Measurements from ENCODE around the gene TOR4A. TPM values are rescaled to one million over a fixed set of nuclear protein-coding genes. Genes with fewer than 3 reads are reported as not detected.

The TOR4A gene
- total RNA-seq, 1 donor from 2014 or later, result 1.5 TPM

DNA sequence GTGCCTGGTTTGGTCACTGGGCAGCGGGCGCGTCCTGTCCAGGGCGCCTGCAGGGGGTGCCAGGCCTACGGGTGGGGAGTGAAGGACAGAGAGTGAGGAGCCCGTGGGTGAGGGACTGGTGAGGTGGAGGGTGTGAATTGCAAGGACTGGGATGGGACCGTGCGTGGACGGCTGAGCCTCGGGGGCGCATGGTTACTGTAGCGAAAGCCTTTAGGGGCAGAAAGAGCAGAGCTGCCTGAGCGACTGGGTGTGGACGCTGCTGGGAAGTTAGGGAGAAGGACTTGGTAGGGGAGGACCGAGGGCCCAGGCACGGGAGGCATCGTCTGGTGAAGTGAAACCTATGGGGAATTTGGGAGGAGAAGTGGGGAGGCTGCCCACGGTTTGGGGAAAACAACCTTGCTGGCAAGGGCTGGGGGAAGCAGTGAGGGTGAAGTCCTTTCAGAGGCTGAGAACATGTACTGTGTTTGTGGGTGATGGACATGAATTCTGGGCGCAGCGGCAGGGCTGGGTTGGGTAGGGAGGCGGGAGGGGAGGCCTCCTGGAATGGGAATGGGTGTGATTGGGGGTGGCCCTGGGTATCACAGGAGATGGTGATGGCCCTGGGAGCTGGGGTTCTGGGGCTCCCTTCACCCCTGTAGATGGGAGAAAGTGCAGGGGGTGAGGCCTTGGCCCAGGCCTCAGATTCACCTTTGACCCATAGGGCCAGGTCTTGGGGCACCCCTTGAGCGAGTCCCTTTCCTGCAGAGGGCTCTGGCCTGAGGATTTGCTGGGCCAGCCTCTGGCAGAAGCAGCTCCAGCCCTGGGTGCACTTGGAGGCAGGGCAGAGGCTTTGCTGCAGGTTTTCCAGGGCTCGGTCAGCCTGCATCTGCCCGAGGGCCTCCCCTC, 1.7 kb upstream of the TOR4A start:
- DNase-seq, result no peak
- TF ChIP-seq CTCF (IDR thresholded peaks at IDR 0.05; ENCODE audit: partially characterized antibody, unreplicated experiment), result no peak
- Mint-ChIP-seq H3K27me3 (ENCODE audit: unreplicated experiment) (peaks cover 8% of the 10 kb centered on the region), H3K4me3 (ENCODE audit: unreplicated experiment) (peak overlapping the region; percentile 20), H3K27ac (ENCODE audit: unreplicated experiment) (no peak overlapping the region), H3K9me3 (ENCODE audit: unreplicated experiment) (peaks cover 6% of the 10 kb centered on the region), H3K36me3 (ENCODE audit: unreplicated experiment) (no peaks in the 10 kb centered on the region), H3K4me1 (ENCODE audit: low read depth, unreplicated experiment) (peaks cover 17% of the 10 kb centered on the region)

DNA sequence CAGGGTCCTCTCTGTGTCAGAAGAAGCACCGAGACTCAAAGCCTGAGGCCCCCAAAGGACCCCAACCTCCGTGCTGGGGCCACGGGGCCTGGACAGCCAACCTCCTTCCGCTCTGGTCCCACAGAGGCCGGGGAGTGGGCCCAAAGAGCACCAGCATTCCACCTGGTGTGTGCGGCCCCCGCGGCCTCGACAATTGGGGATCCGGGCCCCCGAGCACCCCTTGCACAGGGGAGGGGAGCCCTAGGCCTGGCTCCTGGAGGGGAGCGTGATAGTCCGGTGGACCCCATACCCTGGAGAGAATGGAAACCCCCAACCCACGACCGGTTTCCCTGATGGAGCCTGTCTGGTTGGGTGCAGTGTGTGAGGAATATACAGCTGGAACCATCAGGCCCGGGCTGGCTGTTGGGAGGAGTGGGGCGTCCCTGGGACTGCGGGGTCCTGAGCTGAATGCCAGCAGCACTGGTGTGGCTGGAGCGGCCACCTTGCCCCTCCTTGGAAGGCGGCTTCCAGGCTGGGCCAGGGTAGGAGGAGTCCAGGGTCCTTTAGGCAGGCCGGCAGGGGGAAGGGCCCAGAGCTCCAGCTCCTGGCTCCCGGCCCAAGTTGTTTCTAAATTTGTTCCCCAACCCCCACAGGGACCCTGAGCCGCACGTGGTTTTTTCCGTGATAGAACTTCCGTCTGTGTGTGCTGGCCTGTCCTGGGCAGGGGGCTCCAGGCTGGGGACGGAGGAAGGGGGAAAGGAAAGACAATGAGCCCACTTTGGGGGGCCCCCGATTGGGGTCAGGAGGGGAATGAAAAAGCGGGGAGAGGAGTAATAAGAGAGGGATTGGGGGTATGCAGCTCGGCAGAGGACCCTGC, 825 bp upstream of the TOR4A start:
- Mint-ChIP-seq H3K9me3 (ENCODE audit: unreplicated experiment) (peaks cover 6% of the 10 kb centered on the region), H3K27ac (ENCODE audit: unreplicated experiment) (no peak overlapping the region), H3K4me1 (ENCODE audit: low read depth, unreplicated experiment) (peaks cover 17% of the 10 kb centered on the region), H3K4me3 (ENCODE audit: unreplicated experiment) (no peak overlapping the region), H3K36me3 (ENCODE audit: unreplicated experiment) (no peaks in the 10 kb centered on the region), H3K27me3 (ENCODE audit: unreplicated experiment) (peaks cover 6% of the 10 kb centered on the region)
- TF ChIP-seq CTCF (IDR thresholded peaks at IDR 0.05; ENCODE audit: partially characterized antibody, unreplicated experiment), result no peak
- peak; percentile 25 for DNase-seq

- DNase-seq, result peak; percentile 44
- Mint-ChIP-seq H3K9me3 (ENCODE audit: unreplicated experiment) (peaks cover 11% of the 10 kb centered on the region), H3K27me3 (ENCODE audit: unreplicated experiment) (peaks cover 8% of the 10 kb centered on the region), H3K36me3 (ENCODE audit: unreplicated experiment) (peaks cover 7% of the 10 kb centered on the region), H3K27ac (ENCODE audit: unreplicated experiment) (no peak overlapping the region), H3K4me1 (ENCODE audit: low read depth, unreplicated experiment) (peaks cover 21% of the 10 kb centered on the region), H3K4me3 (ENCODE audit: unreplicated experiment) (no peak overlapping the region)
- no peak for TF ChIP-seq CTCF (IDR thresholded peaks at IDR 0.05; ENCODE audit: partially characterized antibody, unreplicated experiment)
These were observed 655 bp downstream of the TOR4A start for GRCh38 chr9:137278061-137278701.

GRCh38 chr9:137278721-137279711, 1.5 kb downstream of the TOR4A start:
- Mint-ChIP-seq H3K4me3 (ENCODE audit: unreplicated experiment) (no peak overlapping the region), H3K27me3 (ENCODE audit: unreplicated experiment) (peaks cover 8% of the 10 kb centered on the region), H3K36me3 (ENCODE audit: unreplicated experiment) (peaks cover 7% of the 10 kb centered on the region), H3K9me3 (ENCODE audit: unreplicated experiment) (peaks cover 14% of the 10 kb centered on the region), H3K4me1 (ENCODE audit: low read depth, unreplicated experiment) (peaks cover 21% of the 10 kb centered on the region), H3K27ac (ENCODE audit: unreplicated experiment) (no peak overlapping the region)
- DNase-seq, result no peak
- no peak for TF ChIP-seq CTCF (IDR thresholded peaks at IDR 0.05; ENCODE audit: partially characterized antibody, unreplicated experiment)

Measured in glutamatergic neuron (in vitro differentiated cells).